MCF 10A (cell line): ENCODE measurements around the gene APOA4. TPM values are rescaled to one million over a fixed set of nuclear protein-coding genes. Genes with fewer than 3 reads are reported as not detected.
A peak's percentile ranks its signal among the peaks of the same experiment; 100 is the strongest.

ENCODE experiments used
- BruUV-seq: library from RNA; stranded (reverse); fragments of 400-500 nt; replicated peaks from 2 replicates; lab custom pipeline; 2021; lab: Mats Ljungman, UMichigan
- CTCF ChIA-PET: fragments of 300-600 bp; sonication (Branson Sonifier 250); formaldehyde crosslinking; extraction: SDS; loops from one replicate; lab custom pipeline; 2021; ENCODE audit warnings: antibody characterized with exemption, inconsistent platforms; lab: Yijun Ruan, JAX
- POLR2A ChIA-PET: fragments of 300-600, 350-650 bp; sonication (Branson Sonifier 250); formaldehyde crosslinking; extraction: SDS; loops from one replicate; lab custom pipeline; 2020; ENCODE audit warnings: antibody characterized with exemption, inconsistent platforms; lab: Yijun Ruan, JAX
- DNase-seq: peaks from one replicate; pipeline ENCODE4 v3.0.0-alpha.2; 2018; ENCODE audit not compliant: unreplicated experiment
- H3K27ac Mint-ChIP-seq: one replicate; pipeline ENCODE4 v1.8.0; 2022; ENCODE audit warnings: mild to moderate bottlenecking, low read depth, mixed read lengths; ENCODE audit not compliant: unreplicated experiment
- H3K27me3 Mint-ChIP-seq: one replicate; pipeline ENCODE4 v1.8.0; 2022; ENCODE audit warnings: mixed read lengths; ENCODE audit not compliant: insufficient read depth, unreplicated experiment
- H3K36me3 Mint-ChIP-seq: one replicate; pipeline ENCODE4 v1.8.0; 2022; ENCODE audit warnings: mild to moderate bottlenecking, moderate library complexity, mixed read lengths; ENCODE audit not compliant: insufficient read depth, unreplicated experiment
- H3K4me1 Mint-ChIP-seq: one replicate; pipeline ENCODE4 v1.8.0; 2022; ENCODE audit warnings: mixed read lengths; ENCODE audit not compliant: insufficient read depth, unreplicated experiment
- H3K4me3 Mint-ChIP-seq: one replicate; pipeline ENCODE4 v1.8.0; 2022; ENCODE audit warnings: mild to moderate bottlenecking, moderate library complexity, mixed read lengths; ENCODE audit not compliant: unreplicated experiment
- H3K9me3 Mint-ChIP-seq: one replicate; pipeline ENCODE4 v1.8.0; 2022; ENCODE audit warnings: mixed read lengths; ENCODE audit not compliant: unreplicated experiment
- intact Hi-C: fragments of 100-400 bp; cut with micrococcal nuclease; formaldehyde crosslinking; loops from 2 replicates; pipeline ENCODE4 v1.14.1; 2022
- total RNA-seq: library from RNA; stranded (reverse); gene quantifications from 2 replicates; pipeline ENCODE4 v1.2.3, GENCODE V29; 2022
- TF ChIP-seq, protein P1 (sequence below): fragments of 200-600 bp; IDR thresholded peaks from one replicate; pipeline ENCODE4 v1.8.0; 2022; ENCODE audit warnings: antibody characterized with exemption, mild to moderate bottlenecking; ENCODE audit not compliant: unreplicated experiment

The APOA4 gene
- total RNA-seq, 1 experiment from 2014 or later: not detected

DNA sequence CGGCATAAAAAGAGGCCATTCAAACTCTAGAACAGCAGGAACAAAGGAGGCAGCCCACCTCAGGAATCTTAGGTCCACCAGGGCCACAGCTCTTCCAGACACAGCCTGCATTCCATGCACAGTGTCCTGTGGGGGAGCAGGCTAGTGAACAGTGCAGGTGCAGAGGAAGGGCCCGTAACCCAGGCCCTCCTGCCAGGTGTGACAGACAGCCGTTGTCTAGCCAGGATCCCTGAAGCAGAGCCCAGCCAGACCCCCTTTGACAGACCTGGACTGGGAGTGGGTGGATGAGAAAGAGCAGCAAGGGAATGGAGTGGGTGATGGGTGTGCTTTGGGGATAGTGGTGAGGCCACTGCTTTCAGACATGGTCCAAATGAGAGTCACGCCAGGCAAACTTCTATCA is 34.1 kb downstream of the APOA4 start:
- H3K4me1 Mint-ChIP-seq: peaks cover 30% of the 10 kb centered on the region
- DNase-seq: no peak
- TF ChIP-seq, protein P1, sequence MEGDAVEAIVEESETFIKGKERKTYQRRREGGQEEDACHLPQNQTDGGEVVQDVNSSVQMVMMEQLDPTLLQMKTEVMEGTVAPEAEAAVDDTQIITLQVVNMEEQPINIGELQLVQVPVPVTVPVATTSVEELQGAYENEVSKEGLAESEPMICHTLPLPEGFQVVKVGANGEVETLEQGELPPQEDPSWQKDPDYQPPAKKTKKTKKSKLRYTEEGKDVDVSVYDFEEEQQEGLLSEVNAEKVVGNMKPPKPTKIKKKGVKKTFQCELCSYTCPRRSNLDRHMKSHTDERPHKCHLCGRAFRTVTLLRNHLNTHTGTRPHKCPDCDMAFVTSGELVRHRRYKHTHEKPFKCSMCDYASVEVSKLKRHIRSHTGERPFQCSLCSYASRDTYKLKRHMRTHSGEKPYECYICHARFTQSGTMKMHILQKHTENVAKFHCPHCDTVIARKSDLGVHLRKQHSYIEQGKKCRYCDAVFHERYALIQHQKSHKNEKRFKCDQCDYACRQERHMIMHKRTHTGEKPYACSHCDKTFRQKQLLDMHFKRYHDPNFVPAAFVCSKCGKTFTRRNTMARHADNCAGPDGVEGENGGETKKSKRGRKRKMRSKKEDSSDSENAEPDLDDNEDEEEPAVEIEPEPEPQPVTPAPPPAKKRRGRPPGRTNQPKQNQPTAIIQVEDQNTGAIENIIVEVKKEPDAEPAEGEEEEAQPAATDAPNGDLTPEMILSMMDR: no peak
- no peaks in the 10 kb centered on the region for H3K9me3 Mint-ChIP-seq
- BruUV-seq: no TSS peak
- CTCF ChIA-PET: interaction anchor here (0.6 to 9.7 kb wide), 4 partner anchors 29 to 46 kb away, joined by 3 to 124 read pairs (median 5); partner anchors contain the start of genes APOA1 and APOC3
- intact Hi-C loops: loop anchor here (1.0 kb wide), 1 partner anchor 317 kb away; no protein-coding TSS in a partner anchor
- POLR2A ChIA-PET: interaction anchor here (1.0 to 4.6 kb wide), 5 partner anchors 9 to 358 kb away, joined by 3 to 59 read pairs (median 4); partner anchors contain the start of gene BUD13
- H3K4me3 Mint-ChIP-seq: no peak overlapping the region
- H3K27me3 Mint-ChIP-seq: no peaks in the 10 kb centered on the region
- no peak overlapping the region for H3K27ac Mint-ChIP-seq
- H3K36me3 Mint-ChIP-seq: peaks cover 27% of the 10 kb centered on the region

DNA sequence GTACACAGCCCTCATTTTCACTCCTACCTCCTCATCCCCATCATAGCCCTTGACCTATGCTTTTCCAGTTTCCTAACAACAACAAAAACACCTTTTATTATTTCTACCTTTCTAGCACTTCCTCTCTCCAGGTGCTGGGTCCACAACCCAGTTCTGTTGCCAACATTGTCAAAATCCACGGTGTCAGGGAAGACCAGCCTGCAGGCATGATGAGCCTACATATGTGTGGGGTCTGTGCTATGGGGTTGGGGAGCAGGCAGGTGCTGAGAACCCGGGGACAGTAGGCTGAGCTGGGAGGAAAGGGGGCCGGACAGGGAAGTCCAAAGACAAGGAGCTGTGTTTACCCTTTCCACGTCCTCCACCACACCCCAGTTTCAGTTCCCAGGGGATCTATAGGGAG is 34.6 kb downstream of the APOA4 start:
- intact Hi-C loops: loop anchor here (1.0 kb wide), 1 partner anchor 318 kb away; no protein-coding TSS in a partner anchor
- peak overlapping the region; percentile 99 for H3K27ac Mint-ChIP-seq
- H3K4me3 Mint-ChIP-seq: peak overlapping the region; percentile 92
- TF ChIP-seq, protein P1: no peak
- peaks cover 32% of the 10 kb centered on the region for H3K36me3 Mint-ChIP-seq
- no peak for DNase-seq
- peaks cover 28% of the 10 kb centered on the region for H3K4me1 Mint-ChIP-seq
- H3K9me3 Mint-ChIP-seq: no peaks in the 10 kb centered on the region
- no peaks in the 10 kb centered on the region for H3K27me3 Mint-ChIP-seq
- ChIA-PET CTCF (interaction anchor here (1.7 to 9.7 kb wide), 3 partner anchors 46 to 92 kb away, joined by 4 to 124 read pairs (median 7); partner anchors contain the start of gene APOA1), POLR2A (interaction anchor here (0.6 to 4.6 kb wide), 16 partner anchors 9 to 359 kb away, joined by 3 to 59 read pairs (median 4); partner anchors contain the start of genes BUD13, PAFAH1B2 and SIK3)
- no TSS peak for BruUV-seq

DNA sequence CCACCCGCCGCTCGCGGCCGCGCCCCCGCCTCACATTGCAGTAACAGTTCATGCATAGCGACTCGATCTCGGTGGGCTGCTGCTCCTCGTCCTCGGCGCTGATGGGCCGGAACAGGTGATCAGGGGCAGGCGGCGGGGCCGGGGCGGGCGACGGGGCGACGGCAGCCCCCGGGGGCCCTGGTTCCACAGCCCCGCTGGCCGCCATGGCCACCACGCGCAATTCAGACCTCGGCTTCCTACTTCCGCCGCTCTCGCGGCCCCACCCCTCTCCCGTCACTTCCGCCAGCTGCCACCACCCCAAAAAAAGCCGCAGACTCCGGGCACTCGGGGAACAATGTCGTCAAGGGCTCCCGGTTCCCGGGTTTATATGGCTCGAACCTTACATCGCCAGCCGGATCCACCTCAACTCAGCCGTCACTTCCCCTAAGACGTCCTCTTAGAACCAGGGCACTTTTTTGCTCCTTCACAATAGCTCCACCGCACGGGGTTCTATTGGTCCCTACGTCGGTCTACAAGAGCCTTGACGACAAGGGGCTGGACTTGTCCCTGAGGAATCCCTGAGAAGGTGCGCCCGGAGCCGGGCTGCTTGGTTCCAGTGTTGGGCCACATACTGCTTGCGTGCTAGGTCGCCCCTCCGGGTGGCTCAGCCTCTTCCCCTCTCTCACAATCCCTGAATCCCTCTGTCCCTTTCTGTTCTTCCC is 35.2 kb downstream of the APOA4 start, which contains the start of gene ZPR1:
ZPR1 (minus strand) TSS at position 238 of the 701 bp plus-strand sequence; CDS start at position 205, 33 bp downstream.
- ChIA-PET CTCF (interaction anchor here (0.7 to 9.7 kb wide), 8 partner anchors 10 to 453 kb away, joined by 3 to 124 read pairs (median 4); partner anchors contain the start of genes APOA1 and PAFAH1B2), POLR2A (interaction anchor here (0.6 to 4.6 kb wide), 19 partner anchors 9 to 439 kb away, joined by 3 to 59 read pairs (median 4); partner anchors contain the start of genes BUD13, PAFAH1B2 and SIK3)
- Mint-ChIP-seq H3K27me3 (no peaks in the 10 kb centered on the region), H3K4me3 (peak within 1 kb of the TSS; percentile 92), H3K36me3 (peaks cover 38% of the 10 kb centered on the region), H3K27ac (peak within 1 kb of the TSS; percentile 99), H3K4me1 (peaks cover 28% of the 10 kb centered on the region), H3K9me3 (no peaks in the 10 kb centered on the region)
- intact Hi-C loops: loop anchor here (1.0 kb wide), 1 partner anchor 318 kb away; no protein-coding TSS in a partner anchor
- BruUV-seq: TSS peak; percentile 97
- peak; percentile 58 for DNase-seq
- TF ChIP-seq, protein P1: no peak

DNA sequence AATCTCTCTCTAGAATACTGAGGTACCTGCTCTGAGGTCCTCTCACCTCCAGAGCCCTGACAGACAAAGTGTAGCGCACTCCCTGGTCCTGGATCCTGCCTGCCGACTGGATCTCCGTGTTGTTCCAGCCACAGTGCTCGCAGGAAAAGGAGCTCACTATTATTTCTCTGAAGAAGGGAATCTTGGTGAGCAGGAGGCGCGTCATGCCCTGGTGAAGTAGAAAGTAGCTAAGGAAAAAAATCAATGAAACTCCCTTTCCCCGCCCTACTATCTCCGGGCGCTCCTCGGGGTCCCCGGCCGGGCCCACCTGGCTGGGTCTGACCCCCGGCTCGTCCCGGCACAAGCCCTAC is 35.7 kb downstream of the APOA4 start:
- TF ChIP-seq, protein P1: no peak
- no TSS peak for BruUV-seq
- H3K4me1 Mint-ChIP-seq: peaks cover 30% of the 10 kb centered on the region
- H3K4me3 Mint-ChIP-seq: peak overlapping the region; percentile 92
- peaks cover 43% of the 10 kb centered on the region for H3K36me3 Mint-ChIP-seq
- no peaks in the 10 kb centered on the region for H3K9me3 Mint-ChIP-seq
- H3K27me3 Mint-ChIP-seq: no peaks in the 10 kb centered on the region
- intact Hi-C loops: no loop called here
- CTCF ChIA-PET: interaction anchor here (0.7 to 9.7 kb wide), 8 partner anchors 9 to 453 kb away, joined by 3 to 124 read pairs (median 4); partner anchors contain the start of genes APOA1 and PAFAH1B2
- no peak for DNase-seq
- peak overlapping the region; percentile 99 for H3K27ac Mint-ChIP-seq
- POLR2A ChIA-PET: interaction anchor here (0.7 to 4.6 kb wide), 18 partner anchors 9 to 440 kb away, joined by 3 to 59 read pairs (median 4); partner anchors contain the start of genes BUD13, PAFAH1B2 and SIK3
